Neutrophil (primary cell): Measurements from ENCODE around the gene BMX.
A peak's percentile ranks its signal among the peaks of the same experiment; 100 is the strongest.

Experiments
- H3K27ac ChIP-seq: fragments of 200-600 bp; sonication (generic); 2 replicates; pipeline ENCODE4 v1.5.1; 2016; ENCODE audit warnings: mild to moderate bottlenecking, moderate library complexity
- H3K27me3 ChIP-seq: fragments of 200-600 bp; sonication (generic); 2 replicates; pipeline ENCODE4 v1.6.0; 2016; ENCODE audit warnings: mild to moderate bottlenecking
- H3K36me3 ChIP-seq: fragments of 200-600 bp; sonication (generic); 2 replicates; pipeline ENCODE4 v1.5.1; 2017
- H3K4me1 ChIP-seq, 2 experiments: fragments of 200-600 bp in 1 of 2; sonication (generic) in 1 of 2; 1 replicate in 1 of 2; 2 replicates in 1 of 2; pipeline versions ENCODE4 v1.5.1 to v1.6.1; 2013 to 2016; ENCODE audit warnings: low read depth in 1 of 2, low read length in 1 of 2, mild to moderate bottlenecking in 1 of 2, moderate library complexity in 1 of 2; ENCODE audit not compliant: control insufficient read depth in 1 of 2, insufficient read depth in 1 of 2
- H3K4me3 ChIP-seq, 2 experiments: fragments of 200-600 bp in 1 of 2; sonication (generic) in 1 of 2; 1 replicate in 1 of 2; 2 replicates in 1 of 2; pipeline ENCODE4 v1.5.1; 2013 to 2016; ENCODE audit warnings: low read depth in 1 of 2, low read length in 1 of 2, mild to moderate bottlenecking in 1 of 2, moderate library complexity in 1 of 2
- H3K9me3 ChIP-seq: fragments of 200-600 bp; sonication (generic); 2 replicates; pipeline ENCODE4 v1.5.1; 2016
- TF ChIP-seq, protein P1 (sequence below): fragments of 200-600 bp; sonication (generic); IDR thresholded peaks from 2 replicates; pipeline ENCODE4 v1.5.1; 2016; ENCODE audit warnings: antibody characterized with exemption

Gene BMX

GRCh38 chrX:15475486-15475885 lies 25.1 kb upstream of the BMX start:
- no peaks in the 10 kb centered on the region for H3K27me3 ChIP-seq
- TF ChIP-seq, protein P1, sequence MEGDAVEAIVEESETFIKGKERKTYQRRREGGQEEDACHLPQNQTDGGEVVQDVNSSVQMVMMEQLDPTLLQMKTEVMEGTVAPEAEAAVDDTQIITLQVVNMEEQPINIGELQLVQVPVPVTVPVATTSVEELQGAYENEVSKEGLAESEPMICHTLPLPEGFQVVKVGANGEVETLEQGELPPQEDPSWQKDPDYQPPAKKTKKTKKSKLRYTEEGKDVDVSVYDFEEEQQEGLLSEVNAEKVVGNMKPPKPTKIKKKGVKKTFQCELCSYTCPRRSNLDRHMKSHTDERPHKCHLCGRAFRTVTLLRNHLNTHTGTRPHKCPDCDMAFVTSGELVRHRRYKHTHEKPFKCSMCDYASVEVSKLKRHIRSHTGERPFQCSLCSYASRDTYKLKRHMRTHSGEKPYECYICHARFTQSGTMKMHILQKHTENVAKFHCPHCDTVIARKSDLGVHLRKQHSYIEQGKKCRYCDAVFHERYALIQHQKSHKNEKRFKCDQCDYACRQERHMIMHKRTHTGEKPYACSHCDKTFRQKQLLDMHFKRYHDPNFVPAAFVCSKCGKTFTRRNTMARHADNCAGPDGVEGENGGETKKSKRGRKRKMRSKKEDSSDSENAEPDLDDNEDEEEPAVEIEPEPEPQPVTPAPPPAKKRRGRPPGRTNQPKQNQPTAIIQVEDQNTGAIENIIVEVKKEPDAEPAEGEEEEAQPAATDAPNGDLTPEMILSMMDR, result no peak
- no peaks in the 10 kb centered on the region for H3K4me1 ChIP-seq
- H3K4me3 ChIP-seq, result no peak overlapping the region
- no peaks in the 10 kb centered on the region for H3K36me3 ChIP-seq
- H3K9me3 ChIP-seq, result no peaks in the 10 kb centered on the region
- no peak overlapping the region for H3K27ac ChIP-seq

DNA sequence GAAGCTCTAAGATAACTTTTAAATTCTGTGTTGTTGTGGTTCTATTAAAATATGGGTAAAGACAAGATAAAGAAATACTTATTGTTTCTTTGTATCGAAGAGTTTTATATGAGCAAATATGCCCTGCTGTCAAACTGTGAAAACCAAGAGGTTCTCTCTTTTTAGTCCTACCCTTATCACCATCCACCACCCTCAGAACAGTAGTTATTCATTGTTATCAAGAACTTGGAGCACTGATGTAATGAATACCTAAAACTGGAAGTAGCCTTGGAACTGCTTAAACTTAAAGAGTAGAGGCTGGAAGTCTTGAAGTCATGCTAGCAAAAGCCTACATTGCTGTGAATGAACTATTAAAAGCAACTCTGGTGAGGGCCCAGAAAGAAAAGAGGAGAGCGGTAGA lies 16.7 kb upstream of the BMX start:
- Histone ChIP-seq H3K27me3 (no peaks in the 10 kb centered on the region), H3K27ac (no peak overlapping the region), H3K9me3 (no peaks in the 10 kb centered on the region), H3K4me1 (no peaks in the 10 kb centered on the region), H3K4me3 (no peak overlapping the region), H3K36me3 (no peaks in the 10 kb centered on the region)
- TF ChIP-seq, protein P1, result no peak

DNA sequence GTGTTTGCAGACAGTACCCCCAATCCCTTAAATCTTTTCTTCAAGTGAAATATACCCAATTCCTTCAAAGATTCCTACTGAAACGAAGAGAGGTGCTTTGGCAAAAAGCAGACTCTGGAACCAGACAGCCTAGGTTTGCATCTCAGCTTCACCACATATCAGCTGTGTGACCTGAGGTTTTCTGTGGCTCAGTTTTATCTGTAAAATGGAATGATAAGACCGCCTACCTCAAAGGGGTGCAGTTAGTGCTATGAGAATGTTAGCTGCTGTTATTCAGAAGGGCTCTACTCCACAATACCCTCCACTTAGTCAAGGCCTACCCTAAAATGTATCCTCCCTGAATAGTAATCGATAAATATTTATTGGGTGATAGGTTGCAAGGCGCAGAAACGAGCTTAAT lies 8.1 kb upstream of the BMX start:
- Histone ChIP-seq H3K4me3 (no peak overlapping the region), H3K27me3 (no peaks in the 10 kb centered on the region), H3K27ac (no peak overlapping the region), H3K36me3 (no peaks in the 10 kb centered on the region), H3K9me3 (no peaks in the 10 kb centered on the region), H3K4me1 (peaks cover 10 to 13% of the 10 kb centered on the region in 2 experiments)
- TF ChIP-seq, protein P1, result no peak

DNA sequence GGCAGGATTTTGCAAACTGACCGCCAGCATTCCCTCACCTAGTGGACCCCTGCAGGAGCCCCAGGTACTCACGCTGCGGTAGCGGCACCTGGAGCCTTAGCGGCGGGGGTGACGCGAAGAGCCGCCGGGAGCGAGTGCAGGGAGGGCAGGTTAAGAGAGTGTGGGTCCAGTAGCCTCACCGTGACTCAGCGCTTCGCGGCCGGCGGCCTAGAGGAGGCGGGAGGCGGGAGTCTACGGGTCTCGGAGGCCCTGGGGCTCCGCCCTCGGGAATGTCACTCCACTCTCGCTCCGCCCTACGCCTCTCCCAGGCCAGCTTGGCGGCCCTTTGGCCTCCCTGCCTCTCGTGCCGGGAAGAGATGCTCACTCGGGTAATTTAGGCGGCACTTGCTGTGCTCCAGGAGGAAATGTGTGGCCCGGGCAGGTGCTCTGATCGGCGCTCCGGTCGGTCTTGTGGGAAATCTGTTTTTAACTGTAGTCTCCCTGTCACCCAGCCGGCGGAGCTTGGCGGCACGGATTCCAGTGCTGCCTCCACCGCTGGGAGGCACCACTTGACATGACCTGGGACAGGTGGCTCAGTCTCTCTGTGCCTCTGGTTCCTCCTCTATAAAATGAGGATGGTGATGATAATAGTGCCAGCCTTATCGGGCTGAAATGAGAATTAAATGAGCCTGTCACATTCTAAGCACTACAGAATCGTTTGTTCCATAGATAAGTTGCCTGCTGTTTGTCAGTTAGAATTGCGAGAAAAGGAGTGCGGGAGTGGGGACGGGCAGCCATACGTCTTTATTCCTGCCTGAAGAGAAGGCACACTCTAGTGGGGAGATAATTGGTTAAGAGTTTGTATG lies 7.3 kb upstream of the BMX start, which contains the start of gene PIR:
PIR (minus strand) TSS at position 216 of the 845 bp plus-strand sequence. CDS start 2,076 bp downstream, outside the sequence.
- Histone ChIP-seq H3K4me3 (peak within 1 kb of the TSS; percentile 47 to 53), H3K27ac (peak within 1 kb of the TSS; percentile 62), H3K4me1 (peaks cover 12 to 17% of the 10 kb centered on the region in 2 experiments)

GRCh38 chrX:15495801-15496200 lies 4.8 kb upstream of the BMX start:
- Histone ChIP-seq H3K36me3 (no peaks in the 10 kb centered on the region), H3K9me3 (no peaks in the 10 kb centered on the region), H3K4me1 (peaks cover 33 to 34% of the 10 kb centered on the region in 2 experiments), H3K27ac (no peak overlapping the region), H3K4me3 (no peak overlapping the region), H3K27me3 (no peaks in the 10 kb centered on the region)
- TF ChIP-seq, protein P1, result no peak

More for the DNA sequence above, 7.3 kb upstream of the BMX start, which contains the start of gene PIR:
- TF ChIP-seq, protein P1, result no peak
- Histone ChIP-seq H3K36me3 (no peaks in the 10 kb centered on the region), H3K27me3 (no peaks in the 10 kb centered on the region), H3K9me3 (no peaks in the 10 kb centered on the region)
